Muscle layer of colon (tissue), 2 donors: ENCODE measurements around the gene KIF5B.
A peak's percentile ranks its signal among the peaks of the same experiment; 100 is the strongest.
"Not testable (repeated sequence)": the region's sequence is repeated elsewhere in the genome, so short reads cannot be mapped to it uniquely, and the experiment has no call there.

ENCODE experiments used
- H3K27ac ChIP-seq: one replicate; pipeline ENCODE4 v1.7.0; 2013; ENCODE audit warnings: low read depth, mild to moderate bottlenecking, low read length, moderate library complexity
- H3K27me3 ChIP-seq, 2 donors: one replicate each; pipeline ENCODE4 v1.7.0; 2013; ENCODE audit warnings: low read length in 2 of 2, mild to moderate bottlenecking in 2 of 2; ENCODE audit not compliant: insufficient read depth in 2 of 2, control insufficient read depth in 1 of 2
- H3K36me3 ChIP-seq: one replicate; pipeline ENCODE4 v1.7.0; 2013; ENCODE audit warnings: mild to moderate bottlenecking, low read length; ENCODE audit not compliant: insufficient read depth
- H3K4me1 ChIP-seq: one replicate; pipeline ENCODE4 v1.7.0; 2013; ENCODE audit warnings: mild to moderate bottlenecking, low read length; ENCODE audit not compliant: insufficient read depth
- H3K4me3 ChIP-seq, 2 donors: one replicate each; pipeline ENCODE4 v1.7.0; 2013; ENCODE audit warnings: low read length in 2 of 2, low read depth in 1 of 2, mild to moderate bottlenecking in 1 of 2, moderate library complexity in 1 of 2
- H3K9ac ChIP-seq: one replicate; pipeline ENCODE4 v1.7.0; 2013; ENCODE audit warnings: low read length
- H3K9me3 ChIP-seq: one replicate; pipeline ENCODE4 v1.7.0; 2013; ENCODE audit warnings: mild to moderate bottlenecking, low read length
- donor health status: abdominal sarcoma.
- donor health status: Adenocarcinoma of cecum.

Gene KIF5B

DNA sequence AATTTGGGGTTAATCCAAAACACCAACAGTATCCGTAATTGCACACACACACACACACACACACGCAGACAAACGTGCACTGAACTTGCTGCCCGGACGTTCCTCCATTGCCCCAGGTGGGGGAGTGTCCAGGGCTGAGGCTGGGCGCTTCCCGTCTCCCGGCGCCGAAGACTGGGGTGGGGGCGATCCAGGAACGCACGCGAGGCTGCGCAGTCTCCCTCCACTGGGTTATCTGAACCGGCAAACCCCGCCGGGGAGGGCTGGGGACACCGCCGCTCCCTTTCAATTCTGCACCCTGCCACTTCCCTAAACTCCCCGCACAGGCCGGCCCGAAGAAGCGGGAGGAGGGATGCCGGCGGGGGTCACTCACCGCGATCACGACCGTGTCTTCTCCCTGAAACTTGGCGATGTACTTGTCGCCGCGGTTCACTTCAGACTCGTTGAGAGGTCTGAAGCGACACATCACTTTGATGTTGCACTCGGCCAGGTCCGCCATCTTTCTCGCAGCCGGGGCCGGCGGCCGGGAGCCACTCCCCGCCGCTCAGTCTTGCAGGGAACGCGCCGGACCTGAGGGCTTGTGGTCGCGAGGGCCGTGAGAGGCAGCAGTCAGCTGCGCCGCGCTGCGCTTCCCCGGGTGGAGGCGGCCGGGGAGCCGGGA is 618 bp downstream of the KIF5B start:
- Histone ChIP-seq H3K27ac (peak overlapping the region; percentile 94), H3K4me3 (peak overlapping the region; percentile 81 to 89), H3K27me3 (no peaks in the 10 kb centered on the region), H3K9me3 (no peaks in the 10 kb centered on the region), H3K4me1 (peaks cover 8% of the 10 kb centered on the region), H3K9ac (peak overlapping the region; percentile 78), H3K36me3 (no peaks in the 10 kb centered on the region)

DNA sequence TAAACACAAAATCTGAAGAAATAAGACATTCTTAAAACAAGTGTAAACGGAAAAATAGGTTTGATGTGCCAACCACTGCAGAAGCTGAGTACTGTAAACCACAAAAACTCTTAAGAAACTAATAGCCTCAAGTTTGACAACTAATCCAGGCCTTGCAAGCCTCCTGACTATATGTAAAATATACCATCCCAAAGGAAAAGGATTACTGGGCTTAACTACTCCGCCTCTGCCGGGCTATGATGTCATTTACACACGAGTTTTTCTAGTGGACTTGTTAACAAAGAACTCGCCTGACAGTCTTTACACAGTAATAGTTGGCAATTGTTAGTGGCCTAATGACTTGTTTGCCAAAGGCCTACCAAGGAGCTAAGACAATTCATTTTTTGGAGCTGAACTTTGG is 2.1 kb downstream of the KIF5B start:
- Histone ChIP-seq H3K9ac (peak overlapping the region; percentile 78), H3K4me1 (peaks cover 23% of the 10 kb centered on the region), H3K4me3 (peak overlapping the region; percentile 81 to 89), H3K9me3 (no peaks in the 10 kb centered on the region), H3K27me3 (no peaks in the 10 kb centered on the region), H3K36me3 (no peaks in the 10 kb centered on the region), H3K27ac (peak overlapping the region; percentile 94)

DNA sequence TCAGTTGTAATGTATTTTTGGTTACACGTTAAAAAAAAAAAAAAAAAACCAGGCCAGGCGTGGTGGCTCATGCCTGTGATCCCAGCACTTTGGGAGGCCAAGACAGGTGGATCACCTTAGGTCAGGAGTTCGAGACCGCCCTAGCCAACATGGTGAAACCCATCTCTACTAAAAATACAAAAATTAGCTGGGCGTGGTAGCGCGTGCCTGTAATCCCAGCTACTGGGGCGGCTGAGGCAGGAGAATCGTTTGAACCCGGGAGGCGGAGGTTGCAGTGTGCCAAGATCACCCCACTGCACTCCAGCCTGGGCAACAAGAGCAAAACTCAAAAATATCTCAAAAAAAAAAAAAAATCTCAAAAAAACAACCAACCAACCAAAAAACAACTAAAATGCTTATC is 2.8 kb downstream of the KIF5B start:
- H3K4me3 ChIP-seq = peak overlapping the region; percentile 81 to 89
- H3K27ac ChIP-seq = peak overlapping the region; percentile 94
- not testable (repeated sequence) for H3K27me3 ChIP-seq, H3K9me3 ChIP-seq, H3K36me3 ChIP-seq
- peaks cover 29% of the 10 kb centered on the region for H3K4me1 ChIP-seq
- peak overlapping the region; percentile 78 for H3K9ac ChIP-seq

DNA sequence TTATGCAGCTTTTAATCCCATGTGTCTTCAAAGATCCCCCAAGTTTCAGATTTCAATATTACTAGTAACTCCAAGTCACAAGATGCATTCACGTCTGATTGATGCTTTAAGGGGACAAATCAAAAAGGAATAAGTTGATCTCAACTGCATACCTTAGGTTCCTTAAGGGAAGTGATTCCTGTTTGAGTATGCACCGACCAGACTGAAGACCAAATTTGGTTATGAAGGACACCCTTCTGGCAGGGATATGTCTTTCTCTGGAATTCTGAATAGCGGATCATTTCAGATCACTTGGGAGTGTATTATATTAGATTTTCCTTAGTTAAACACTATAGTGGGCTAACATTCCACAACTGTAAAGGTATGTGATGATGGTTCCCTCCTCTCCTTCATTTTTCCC is 4.3 kb downstream of the KIF5B start:
- H3K4me1 ChIP-seq = peaks cover 38% of the 10 kb centered on the region
- H3K9me3 ChIP-seq = no peaks in the 10 kb centered on the region
- H3K4me3 ChIP-seq = peak overlapping the region in 1 of 2 donors; percentile 81
- no peaks in the 10 kb centered on the region for H3K27me3 ChIP-seq
- peaks cover 6% of the 10 kb centered on the region for H3K36me3 ChIP-seq
- H3K9ac ChIP-seq = peak overlapping the region; percentile 78
- H3K27ac ChIP-seq = peak overlapping the region; percentile 94

DNA sequence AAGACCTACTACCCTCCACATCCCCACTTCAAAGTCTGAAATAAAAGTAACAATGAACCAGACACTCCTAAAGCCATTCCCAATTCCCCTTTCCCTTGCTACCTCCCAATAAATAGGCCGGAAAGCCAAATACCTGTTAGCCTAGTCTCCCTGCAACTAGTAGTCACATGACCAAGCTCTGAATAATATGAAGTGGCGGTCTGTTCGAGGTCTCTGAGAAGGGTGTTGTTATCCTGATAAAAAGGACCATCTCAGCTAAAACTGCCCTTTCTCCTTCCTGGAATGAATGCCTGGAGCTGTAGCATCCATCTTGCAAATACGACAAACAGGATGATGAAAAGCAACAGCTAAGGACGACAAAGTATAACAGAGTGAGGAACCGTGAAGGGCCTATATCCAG is 6.0 kb downstream of the KIF5B start:
- Histone ChIP-seq H3K4me3 (peak overlapping the region in 1 of 2 donors; percentile 6), H3K27ac (peak overlapping the region; percentile 75), H3K4me1 (peaks cover 47% of the 10 kb centered on the region)

DNA sequence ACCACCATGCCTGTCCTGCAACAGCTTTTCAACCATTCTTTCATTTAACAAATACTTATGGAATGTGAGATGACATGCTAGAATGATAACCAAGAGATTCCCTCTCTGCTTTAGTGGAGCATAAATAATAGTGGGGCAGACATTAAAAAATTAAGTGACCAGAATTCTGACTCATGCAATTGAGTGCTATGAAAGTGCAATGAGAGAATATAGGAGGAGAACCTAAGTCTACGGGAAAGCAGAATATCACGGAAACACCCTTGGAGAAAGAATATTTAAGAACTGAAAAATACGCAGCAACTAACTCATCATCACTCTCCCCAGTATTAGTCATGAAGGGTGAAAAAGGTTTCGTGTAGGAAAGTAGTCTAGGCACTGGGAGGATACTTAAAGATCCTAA is 7.1 kb downstream of the KIF5B start:
- Histone ChIP-seq H3K4me3 (no peak overlapping the region), H3K27ac (peak overlapping the region; percentile 16), H3K4me1 (peaks cover 49% of the 10 kb centered on the region), H3K9ac (no peak overlapping the region), H3K27me3 (no peaks in the 10 kb centered on the region), H3K36me3 (peaks cover 22% of the 10 kb centered on the region), H3K9me3 (no peaks in the 10 kb centered on the region)

More for the DNA sequence above, 6.0 kb downstream of the KIF5B start:
- Histone ChIP-seq H3K36me3 (peaks cover 15% of the 10 kb centered on the region), H3K9ac (peak overlapping the region; percentile 29), H3K9me3 (no peaks in the 10 kb centered on the region), H3K27me3 (no peaks in the 10 kb centered on the region)

DNA sequence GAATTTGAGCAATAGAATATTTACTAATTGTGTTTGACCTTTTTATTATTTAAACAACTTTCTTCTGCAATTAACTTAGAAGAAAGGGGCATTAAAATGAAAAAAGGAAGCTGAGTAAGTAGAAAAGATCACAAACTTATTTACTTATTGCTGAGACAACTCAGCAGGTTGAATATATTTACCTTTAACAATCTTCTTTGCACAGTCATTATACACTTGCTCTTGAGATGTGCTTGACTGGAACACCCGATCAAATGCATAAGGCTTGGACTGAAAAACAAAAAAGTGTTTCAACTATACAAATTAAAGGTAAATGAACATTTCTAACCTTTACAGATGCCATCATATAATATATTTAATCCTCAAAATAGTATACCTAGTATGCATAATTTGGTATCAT is 7.9 kb downstream of the KIF5B start:
- no peaks in the 10 kb centered on the region for H3K27me3 ChIP-seq
- no peak overlapping the region for H3K4me3 ChIP-seq
- peaks cover 56% of the 10 kb centered on the region for H3K4me1 ChIP-seq
- no peak overlapping the region for H3K9ac ChIP-seq
- no peak overlapping the region for H3K27ac ChIP-seq
- no peaks in the 10 kb centered on the region for H3K9me3 ChIP-seq
- H3K36me3 ChIP-seq = peaks cover 31% of the 10 kb centered on the region

DNA sequence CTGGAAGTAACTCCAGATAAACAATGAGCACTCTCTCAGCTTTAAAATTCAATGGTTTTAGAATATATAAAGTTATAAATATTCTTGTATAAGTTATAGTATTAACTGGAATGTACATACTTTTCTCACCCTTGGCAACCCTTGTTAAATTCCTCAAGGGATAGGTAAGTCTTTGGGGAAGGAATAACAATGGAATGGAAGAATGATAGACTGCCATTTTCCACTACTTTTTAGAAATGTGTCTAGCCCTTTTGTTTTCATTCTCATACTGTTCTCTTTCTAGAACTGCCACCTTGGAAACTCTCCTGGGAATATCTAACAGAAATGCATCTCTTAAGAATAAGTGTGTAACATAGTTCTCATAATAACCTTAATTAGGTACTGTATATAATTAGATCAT is 8.3 kb downstream of the KIF5B start:
- peaks cover 58% of the 10 kb centered on the region for H3K4me1 ChIP-seq

DNA sequence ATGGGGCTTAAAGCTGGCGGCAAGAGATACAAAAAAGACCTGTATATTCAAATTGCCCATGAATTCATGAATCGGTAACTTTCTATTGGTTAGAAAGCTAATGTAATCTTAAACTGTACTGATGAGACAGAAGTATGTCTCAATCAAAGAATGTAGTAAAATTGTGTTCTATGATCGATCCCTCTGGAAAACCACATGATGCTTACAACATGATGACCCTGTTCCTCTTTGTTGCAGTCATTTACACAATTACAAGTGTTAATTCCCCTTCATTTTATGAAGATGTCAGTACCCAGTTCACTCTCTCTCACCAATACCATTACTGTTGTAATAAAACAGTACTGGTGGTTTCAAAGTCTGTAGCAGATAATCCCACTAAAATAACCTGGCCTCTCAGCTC is 10.1 kb downstream of the KIF5B start:
- H3K4me3 ChIP-seq = no peak overlapping the region
- no peak overlapping the region for H3K27ac ChIP-seq
- no peaks in the 10 kb centered on the region for H3K9me3 ChIP-seq
- H3K9ac ChIP-seq = no peak overlapping the region
- peaks cover 67% of the 10 kb centered on the region for H3K4me1 ChIP-seq
- no peaks in the 10 kb centered on the region for H3K27me3 ChIP-seq
- H3K36me3 ChIP-seq = peaks cover 31% of the 10 kb centered on the region

More for the DNA sequence above, 8.3 kb downstream of the KIF5B start:
- no peak overlapping the region for H3K9ac ChIP-seq
- H3K27ac ChIP-seq = no peak overlapping the region
- H3K4me3 ChIP-seq = no peak overlapping the region
- H3K36me3 ChIP-seq = peaks cover 31% of the 10 kb centered on the region
- no peaks in the 10 kb centered on the region for H3K9me3 ChIP-seq
- no peaks in the 10 kb centered on the region for H3K27me3 ChIP-seq

DNA sequence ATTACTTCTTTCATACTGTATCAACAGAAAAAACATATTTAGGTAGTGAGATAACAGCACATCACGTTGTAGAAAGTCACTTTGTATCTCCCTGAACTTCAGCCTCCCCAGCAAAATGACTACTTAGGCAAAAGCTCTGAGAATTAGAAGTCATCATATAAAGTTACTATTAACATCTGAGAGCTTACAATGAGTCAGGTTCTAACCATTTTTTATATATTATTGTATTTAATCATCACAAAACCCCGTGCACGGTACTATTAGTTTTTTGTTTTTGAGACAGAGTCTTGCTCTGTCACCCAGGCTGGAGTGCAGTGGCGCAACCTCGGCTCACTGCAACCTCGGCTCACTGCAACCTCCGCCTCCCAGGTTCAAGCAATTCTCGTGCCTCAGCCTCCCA is 13.5 kb downstream of the KIF5B start:
- H3K9ac ChIP-seq, H3K27me3 ChIP-seq, H3K4me3 ChIP-seq, H3K27ac ChIP-seq, H3K9me3 ChIP-seq: not testable (repeated sequence)
- Histone ChIP-seq H3K4me1 (peaks cover 47% of the 10 kb centered on the region), H3K36me3 (peaks cover 43% of the 10 kb centered on the region)

DNA sequence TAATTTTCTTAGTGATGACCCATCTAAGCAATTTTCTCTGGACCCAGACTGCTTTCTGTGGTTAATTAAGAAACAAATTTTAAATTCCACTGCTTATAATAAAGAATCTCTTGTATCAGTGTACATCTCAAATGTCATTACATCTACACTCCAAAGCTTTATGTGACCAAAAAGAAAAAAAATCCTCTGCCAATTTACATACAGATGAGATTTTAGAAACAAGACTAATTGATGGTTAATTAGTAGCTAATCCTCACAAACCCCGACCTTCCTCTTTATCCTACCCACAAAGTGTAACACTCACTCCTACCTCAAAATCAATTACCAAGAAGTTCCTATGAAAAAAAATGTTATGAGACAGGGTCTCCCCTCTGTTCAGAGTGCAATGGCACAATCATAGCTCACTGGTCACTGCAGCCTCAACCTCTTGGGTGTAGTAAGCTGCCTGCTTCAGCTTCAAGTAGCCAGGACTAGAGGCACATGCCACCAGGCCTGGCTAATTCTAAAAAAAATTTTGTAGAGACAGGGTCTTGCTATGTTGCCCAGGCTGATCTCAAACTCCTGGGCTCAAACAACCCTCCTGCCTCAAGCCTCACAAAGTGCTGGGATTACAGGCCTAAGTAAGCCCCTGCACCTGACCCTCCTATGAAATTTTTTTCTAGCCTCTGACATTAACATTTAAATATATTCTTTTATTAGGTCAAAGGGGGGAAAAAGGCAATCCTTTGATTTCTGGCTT is 14.8 kb downstream of the KIF5B start:
- Histone ChIP-seq H3K36me3 (peaks cover 50% of the 10 kb centered on the region), H3K9me3 (no peaks in the 10 kb centered on the region), H3K9ac (no peak overlapping the region), H3K4me3 (no peak overlapping the region), H3K27me3 (no peaks in the 10 kb centered on the region), H3K27ac (no peak overlapping the region), H3K4me1 (peaks cover 42% of the 10 kb centered on the region)

DNA sequence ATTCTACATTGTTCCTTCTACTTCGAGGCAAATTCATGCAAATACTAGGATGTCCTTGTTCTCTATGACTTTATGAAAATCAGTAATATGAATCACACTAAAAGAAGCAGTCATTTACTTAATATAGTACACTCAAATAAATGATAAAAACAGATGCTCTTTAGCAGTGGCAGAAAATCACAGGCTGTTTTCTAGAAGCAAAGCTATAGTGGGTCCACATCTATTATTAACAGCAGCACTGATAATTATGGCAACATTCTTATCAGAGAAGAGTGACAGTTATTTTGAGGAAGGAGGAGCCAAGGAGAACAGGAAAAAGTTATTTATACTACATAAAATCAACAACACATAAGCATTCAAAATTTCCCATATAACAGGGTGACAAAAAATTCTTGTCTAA is 16.5 kb downstream of the KIF5B start:
- Histone ChIP-seq H3K9ac (no peak overlapping the region), H3K27me3 (no peaks in the 10 kb centered on the region), H3K36me3 (peaks cover 52% of the 10 kb centered on the region), H3K9me3 (no peaks in the 10 kb centered on the region), H3K27ac (no peak overlapping the region), H3K4me1 (peaks cover 31% of the 10 kb centered on the region), H3K4me3 (no peak overlapping the region)
